HG03196 (cell line): Measurements from ENCODE around the gene CELF6.

ENCODE experiments used
- ATAC-seq: cut with Tn5 transposase; IDR thresholded peaks from one replicate; pipeline ENCODE4 v1.9.1; 2021; ENCODE audit not compliant: unreplicated experiment

CELF6 gene

GRCh38 chr15:72272997-72273352, 47.0 kb downstream of the CELF6 start:
- no peak for ATAC-seq

GRCh38 chr15:72272213-72272996, 47.6 kb downstream of the CELF6 start, which contains the start of gene PARP6:
Gene PARP6 (minus strand): TSS chr15:72272554. CDS start chr15:72267477, 5,077 bp downstream.
- peak; percentile 93 for ATAC-seq

- ATAC-seq = no peak
These were observed 48.1 kb downstream of the CELF6 start for GRCh38 chr15:72271895-72272212.

DNA sequence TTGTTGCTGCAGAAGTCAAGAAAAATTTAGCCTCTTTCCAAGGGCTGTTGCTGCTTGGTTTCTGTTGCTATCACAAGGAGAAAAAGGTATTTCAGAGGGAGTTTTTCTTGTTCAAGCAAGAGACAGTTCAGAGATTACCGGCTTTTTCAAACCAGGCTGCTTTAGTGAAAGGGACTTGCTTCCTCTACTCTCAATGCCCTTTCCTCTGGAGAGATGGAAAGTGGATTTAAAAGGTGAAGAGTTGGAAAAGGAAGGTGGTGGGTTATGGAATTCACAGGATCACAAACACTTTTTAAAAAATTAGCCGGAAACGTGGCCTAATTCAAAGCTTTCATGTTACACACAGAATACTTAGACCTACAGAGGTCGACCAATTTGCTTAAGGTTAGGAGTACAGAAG, 48.7 kb downstream of the CELF6 start:
- ATAC-seq = no peak

DNA sequence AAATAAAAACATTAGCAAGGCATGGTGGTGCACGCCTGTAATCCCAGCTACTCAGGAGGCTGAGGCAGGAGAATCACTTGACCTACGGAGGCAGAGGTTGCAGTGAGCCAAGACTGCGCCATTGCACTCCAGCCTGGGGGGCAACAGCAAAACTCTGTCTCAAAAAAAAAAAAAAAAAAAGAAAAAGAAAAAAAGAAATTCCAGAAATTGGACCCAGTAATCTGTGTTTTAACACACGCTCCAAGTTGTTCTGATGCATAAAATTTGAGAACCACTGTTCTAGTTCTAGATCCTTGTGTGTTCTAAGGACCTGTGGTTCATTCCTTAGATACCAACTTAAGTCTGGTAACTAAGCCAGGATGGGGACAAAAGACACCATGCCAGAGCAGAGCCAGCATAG, 50.2 kb downstream of the CELF6 start:
- no peak for ATAC-seq

DNA sequence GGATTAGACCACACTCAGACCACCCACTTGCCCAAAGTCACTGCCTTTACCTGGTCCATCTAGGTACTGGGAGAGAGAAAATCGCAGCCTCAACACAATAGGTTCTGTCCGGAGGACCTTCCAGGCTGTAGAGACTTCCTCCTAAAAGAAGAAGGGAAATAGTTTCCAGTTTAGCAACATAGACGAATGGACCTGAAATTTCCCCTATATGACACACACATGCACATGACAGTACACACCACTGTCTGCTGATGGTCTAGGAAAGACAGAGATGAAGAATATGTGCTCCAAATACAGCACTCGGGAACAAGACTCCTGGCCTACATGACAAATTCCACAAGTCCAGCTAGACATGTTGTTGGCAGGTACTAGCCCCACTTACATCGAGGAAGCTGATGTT, 54.9 kb downstream of the CELF6 start:
- ATAC-seq = no peak

- ATAC-seq = no peak
These were observed 67.2 kb downstream of the CELF6 start for GRCh38 chr15:72252663-72253299.

DNA sequence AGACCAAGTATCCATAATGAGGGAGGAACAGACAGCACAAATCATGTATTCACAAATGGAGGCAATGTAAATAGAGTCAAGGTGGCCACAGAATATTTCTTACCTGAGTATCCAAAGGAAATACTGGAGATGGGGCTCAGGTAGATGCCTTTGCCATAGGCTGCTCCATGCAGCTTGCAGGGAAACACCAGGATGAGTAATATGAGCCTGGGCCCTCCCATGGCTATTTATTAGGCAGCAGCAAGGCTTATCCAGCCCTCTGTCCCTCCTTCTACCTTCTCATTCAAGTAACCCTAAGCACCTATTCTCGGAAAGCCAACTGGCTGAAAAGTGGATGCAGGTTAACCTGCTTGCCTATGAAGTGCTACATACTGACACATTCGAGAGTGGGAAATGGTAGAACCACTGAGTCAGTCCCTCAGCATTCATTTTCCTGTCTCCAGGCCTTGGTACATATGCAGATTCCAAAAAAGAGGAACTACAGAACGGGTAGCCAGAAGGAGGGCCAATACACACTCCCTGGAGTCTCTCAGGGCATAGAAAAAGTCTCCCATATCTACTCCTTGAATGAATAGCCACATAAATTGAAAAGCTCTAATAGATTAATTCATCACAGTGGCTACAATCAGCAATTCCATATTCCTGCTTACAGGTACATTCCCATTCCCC, 70.7 kb downstream of the CELF6 start:
- ATAC-seq = no peak

DNA sequence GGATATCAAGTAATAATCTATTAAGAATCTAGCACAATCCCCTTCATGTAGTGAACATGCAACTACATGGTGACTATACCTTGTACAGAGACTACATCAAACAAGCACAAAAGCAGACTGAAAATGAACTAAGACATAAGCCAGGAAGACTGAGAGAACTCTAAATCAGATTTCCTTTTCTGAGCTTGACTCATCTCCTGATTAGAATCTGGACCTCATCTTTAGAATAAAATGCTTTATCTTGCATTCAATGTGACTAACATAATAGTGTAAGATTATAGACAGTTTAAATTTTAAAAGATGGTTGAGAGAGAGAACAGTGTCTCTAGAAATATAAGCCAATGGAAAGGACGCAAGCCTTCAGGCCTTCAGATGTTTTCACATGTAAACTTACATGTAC, 71.4 kb downstream of the CELF6 start:
- no peak for ATAC-seq

GRCh38 chr15:72242775-72243370, 77.1 kb downstream of the CELF6 start:
- ATAC-seq = no peak

- no peak for ATAC-seq
These were observed 80.3 kb downstream of the CELF6 start for GRCh38 chr15:72239652-72240051.

GRCh38 chr15:72238586-72238985, 81.4 kb downstream of the CELF6 start:
- no peak for ATAC-seq

- ATAC-seq = no peak
These were observed 82.1 kb downstream of the CELF6 start for GRCh38 chr15:72237853-72238224.

- ATAC-seq = peak; percentile 72
These were observed 82.7 kb downstream of the CELF6 start for GRCh38 chr15:72237029-72237852.

DNA sequence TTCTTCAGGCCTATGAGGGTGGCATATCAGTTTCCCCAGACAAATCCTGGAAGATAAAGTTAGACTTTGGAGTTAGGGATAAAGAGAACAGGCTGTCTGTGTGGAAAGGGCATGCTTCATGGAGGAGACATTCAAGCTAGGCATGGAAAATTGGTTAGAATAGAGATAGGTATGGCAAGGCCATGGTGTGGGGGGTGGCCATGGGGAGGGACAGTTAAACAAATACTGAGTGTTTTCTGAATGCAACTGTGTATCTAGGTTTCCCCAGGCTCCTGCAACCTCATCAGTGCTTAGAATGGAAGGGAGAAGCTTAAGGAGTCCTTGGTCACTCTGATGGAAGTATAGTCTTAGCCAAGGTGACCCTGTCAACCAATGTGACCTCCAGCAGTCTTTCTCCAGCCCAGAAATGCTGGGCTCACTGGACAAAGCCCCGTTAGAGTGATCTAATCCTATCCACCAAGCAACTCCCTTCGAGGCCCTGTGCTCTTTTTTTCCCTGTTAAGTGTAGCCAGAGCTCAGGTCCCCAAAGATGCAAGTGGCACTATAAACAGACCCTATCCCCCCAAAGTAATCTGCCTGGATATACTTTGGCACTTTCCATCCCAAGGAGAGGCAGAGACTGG, 83.5 kb downstream of the CELF6 start:
- no peak for ATAC-seq

GRCh38 chr15:72235298-72235697, 84.7 kb downstream of the CELF6 start:
- ATAC-seq = no peak
